AG09319 (cell line): Measurements from ENCODE around the gene MOSPD2.

Experiments used
- DNase-seq: peaks from one replicate; pipeline ENCODE4 v3.0.0-alpha.2; 2010; ENCODE audit warnings: low read depth; ENCODE audit errors: extremely low read depth
- CTCF ChIP-seq: IDR thresholded peaks from 2 replicates; pipeline ENCODE4 v1.5.1; 2011; ENCODE audit warnings: low read depth, mild to moderate bottlenecking, inconsistent platforms, low read length, moderate library complexity

The MOSPD2 gene

DNA sequence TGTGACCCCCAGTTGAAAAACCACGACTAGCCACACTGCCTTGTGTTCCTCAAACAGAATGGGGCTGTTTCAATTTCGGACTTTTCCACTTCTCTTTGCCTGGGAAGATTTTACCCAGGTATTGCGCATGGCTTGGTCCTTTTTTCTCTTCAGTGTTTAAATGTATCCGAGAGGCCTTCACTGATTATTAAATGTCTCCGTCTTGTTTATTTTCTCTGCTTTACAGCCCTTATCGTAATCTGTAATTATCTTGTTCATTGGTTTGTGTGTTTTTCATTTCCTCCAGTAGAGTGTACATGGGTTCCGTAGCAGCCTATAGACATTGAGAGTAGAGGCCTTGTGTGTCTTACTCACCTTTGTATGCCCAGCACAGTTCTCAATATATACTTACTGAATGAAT is 2.4 kb downstream of the MOSPD2 start:
- DNase-seq = no peak
- TF ChIP-seq CTCF = no peak

- DNase-seq = no peak
- no peak for TF ChIP-seq CTCF
Observed at GRCh38 chrX:14883826-14884225, 10.6 kb downstream of the MOSPD2 start.

DNA sequence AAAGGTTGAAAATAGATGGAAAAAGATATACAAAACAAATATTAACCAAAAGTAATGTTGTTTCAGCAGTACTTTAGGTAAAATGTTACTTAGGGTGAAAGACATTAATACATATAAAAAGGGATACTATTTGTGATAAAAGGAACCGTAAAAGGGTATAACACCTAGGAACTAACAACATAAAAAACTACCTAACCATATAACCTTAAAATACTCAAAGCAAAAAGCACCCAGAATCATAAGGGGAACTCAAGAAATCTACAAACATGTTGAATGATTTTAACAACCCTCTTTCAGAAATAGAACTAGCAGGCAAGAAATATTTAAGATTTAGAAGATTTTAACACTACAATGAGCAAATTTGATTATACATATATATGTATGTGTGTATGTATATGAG is 11.5 kb downstream of the MOSPD2 start:
- DNase-seq = no peak
- TF ChIP-seq CTCF = no peak

GRCh38 chrX:14886252-14886651 is 13.0 kb downstream of the MOSPD2 start:
- DNase-seq = no peak

GRCh38 chrX:14896273-14896672 is 23.1 kb downstream of the MOSPD2 start:
- no peak for DNase-seq
- TF ChIP-seq CTCF = no peak

More at GRCh38 chrX:14886252-14886651, 13.0 kb downstream of the MOSPD2 start:
- no peak for TF ChIP-seq CTCF

DNA sequence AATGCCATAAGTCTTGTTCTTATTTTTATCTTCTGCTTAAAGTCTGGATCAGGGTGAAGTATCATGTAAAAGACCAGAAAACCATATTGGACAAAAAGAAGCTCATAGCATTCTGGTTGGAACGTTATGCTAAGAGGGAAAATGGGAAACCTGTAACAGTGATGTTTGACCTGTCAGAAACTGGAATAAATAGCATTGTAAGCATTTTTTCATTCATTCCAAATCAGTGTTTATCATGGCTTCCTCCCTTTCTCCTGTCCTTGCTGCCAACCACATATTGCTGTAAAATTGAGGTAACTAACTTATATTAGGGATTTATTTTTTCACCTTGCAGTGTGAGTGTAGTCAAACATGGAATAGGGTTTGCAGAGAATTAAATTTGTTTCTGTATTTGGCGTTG is 23.8 kb downstream of the MOSPD2 start:
- TF ChIP-seq CTCF = no peak
- DNase-seq = no peak

- no peak for TF ChIP-seq CTCF
- no peak for DNase-seq
Observed at GRCh38 chrX:14899607-14900006, 26.4 kb downstream of the MOSPD2 start.
